DMS153 treated with DMSO at 0.1 percent for 48 hours (cell line): ENCODE results near the gene EIF1.
"Not testable (repeated sequence)": the region's sequence is repeated elsewhere in the genome, so short reads cannot be mapped to it uniquely, and the experiment has no call there.

Experiments used
- DNase-seq: peaks from one replicate; lab custom pipeline; 2025; ENCODE audit not compliant: unreplicated experiment; lab: John Stamatoyannopoulos, UW

EIF1 gene

GRCh38 chr17:41678411-41678906, 10.2 kb upstream of the EIF1 start:
- no peak for DNase-seq

GRCh38 chr17:41678907-41679739, 9.6 kb upstream of the EIF1 start:
- no peak for DNase-seq

- no peak for DNase-seq
Measured at GRCh38 chr17:41679740-41680425, 8.8 kb upstream of the EIF1 start.

GRCh38 chr17:41680426-41681040, 8.2 kb upstream of the EIF1 start:
- no peak for DNase-seq

GRCh38 chr17:41681776-41682175, 6.9 kb upstream of the EIF1 start:
- DNase-seq: no peak

- no peak for DNase-seq
Measured at GRCh38 chr17:41682631-41683030, 6.1 kb upstream of the EIF1 start.

GRCh38 chr17:41683441-41684007, 5.2 kb upstream of the EIF1 start:
- DNase-seq: no peak

- DNase-seq: no peak
Measured at GRCh38 chr17:41684035-41684434, 4.7 kb upstream of the EIF1 start.

GRCh38 chr17:41685753-41686152, 2.9 kb upstream of the EIF1 start:
- not testable (repeated sequence) for DNase-seq

GRCh38 chr17:41686281-41686680, 2.4 kb upstream of the EIF1 start:
- no peak for DNase-seq

GRCh38 chr17:41687828-41688640, 651 bp upstream of the EIF1 start:
- peak; percentile 68 for DNase-seq

GRCh38 chr17:41689497-41690299, 1.0 kb downstream of the EIF1 start:
- no peak for DNase-seq

- no peak for DNase-seq
Measured at GRCh38 chr17:41690497-41690896, 1.8 kb downstream of the EIF1 start.

- DNase-seq: no peak
Measured at GRCh38 chr17:41691031-41691777, 2.5 kb downstream of the EIF1 start.

GRCh38 chr17:41692722-41693521, 4.2 kb downstream of the EIF1 start:
- no peak for DNase-seq

- DNase-seq: no peak
Measured at GRCh38 chr17:41695134-41695661, 6.5 kb downstream of the EIF1 start.

- peak; percentile 37 for DNase-seq
Measured at GRCh38 chr17:41695954-41696757, 7.5 kb downstream of the EIF1 start.
